ENCODE results near the gene SLAMF7.

The SLAMF7 gene

DNA sequence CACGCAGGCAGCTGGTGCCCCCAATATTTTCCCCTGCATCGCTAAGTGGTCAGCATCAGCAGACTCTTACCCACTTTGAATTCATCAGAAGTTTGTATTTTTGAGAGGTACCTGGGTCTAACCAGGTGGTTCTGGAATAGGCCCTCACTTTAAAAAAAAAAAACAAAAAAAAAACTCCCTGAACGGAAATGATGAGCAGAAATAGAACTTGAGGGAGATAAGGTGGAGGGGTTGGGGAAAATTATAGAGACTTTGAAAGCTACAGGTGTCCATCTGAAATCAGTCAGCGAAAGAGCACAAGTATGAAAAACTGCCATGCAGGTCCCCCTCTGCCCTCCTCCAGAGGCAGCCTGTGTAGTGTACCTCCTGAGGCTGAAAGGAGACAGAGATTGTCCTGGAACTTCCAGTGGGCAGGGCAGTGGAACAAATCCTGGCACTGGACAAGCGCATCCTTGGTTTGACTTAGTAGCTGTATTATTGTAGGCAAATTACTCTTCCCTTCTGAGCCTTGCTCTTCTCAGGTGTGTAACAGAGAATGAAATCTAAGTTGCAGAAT, 1.2 kb downstream of the SLAMF7 start:
- H3K9ac ChIP-seq (ENCODE audit: low read depth, low read length), result no peak overlapping the region
- no peaks in the 10 kb centered on the region for H3K9me3 ChIP-seq (replicated peaks; ENCODE audit: low read length)
- no peak overlapping the region for H3K4me2 ChIP-seq (ENCODE audit: low read length)
- H3K36me3 ChIP-seq (ENCODE audit: insufficient read depth, low read length), result no peaks in the 10 kb centered on the region
- H3K4me1 ChIP-seq (ENCODE audit: control insufficient read depth, insufficient read depth, low read length), result no peaks in the 10 kb centered on the region
- no peaks in the 10 kb centered on the region for H3K27me3 ChIP-seq (ENCODE audit: control insufficient read depth, insufficient read depth, low read length)
- no peak overlapping the region for H3K4me3 ChIP-seq (ENCODE audit: low read length)

DNA sequence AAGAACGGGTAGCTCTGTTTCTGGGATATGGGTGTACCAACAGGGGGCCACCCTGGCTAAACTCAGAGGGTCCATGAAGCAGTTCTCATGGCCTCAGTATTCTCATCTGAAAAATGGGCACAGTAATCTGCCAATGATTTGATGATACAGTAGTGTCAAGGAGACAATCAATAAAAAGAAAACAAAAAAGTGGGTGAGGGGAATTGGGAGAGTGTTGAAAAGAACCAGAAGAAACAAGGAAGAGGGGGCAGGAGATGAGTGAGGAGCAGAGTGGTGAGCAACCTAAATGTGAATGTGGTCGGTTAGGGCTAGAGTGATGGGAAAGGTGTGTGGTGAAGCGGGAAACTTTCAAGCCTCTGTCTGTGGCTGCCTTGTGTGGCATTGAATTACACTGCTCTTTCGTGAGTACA, 2.0 kb downstream of the SLAMF7 start:
- no peaks in the 10 kb centered on the region for H3K4me1 ChIP-seq (ENCODE audit: control insufficient read depth, insufficient read depth, low read length)
- H3K4me3 ChIP-seq (ENCODE audit: low read length), result no peak overlapping the region
- H3K9me3 ChIP-seq (replicated peaks; ENCODE audit: low read length), result no peaks in the 10 kb centered on the region
- H3K27me3 ChIP-seq (ENCODE audit: control insufficient read depth, insufficient read depth, low read length), result no peaks in the 10 kb centered on the region
- no peak overlapping the region for H3K9ac ChIP-seq (ENCODE audit: low read depth, low read length)
- H3K4me2 ChIP-seq (ENCODE audit: low read length), result no peak overlapping the region
- no peaks in the 10 kb centered on the region for H3K36me3 ChIP-seq (ENCODE audit: insufficient read depth, low read length)

DNA sequence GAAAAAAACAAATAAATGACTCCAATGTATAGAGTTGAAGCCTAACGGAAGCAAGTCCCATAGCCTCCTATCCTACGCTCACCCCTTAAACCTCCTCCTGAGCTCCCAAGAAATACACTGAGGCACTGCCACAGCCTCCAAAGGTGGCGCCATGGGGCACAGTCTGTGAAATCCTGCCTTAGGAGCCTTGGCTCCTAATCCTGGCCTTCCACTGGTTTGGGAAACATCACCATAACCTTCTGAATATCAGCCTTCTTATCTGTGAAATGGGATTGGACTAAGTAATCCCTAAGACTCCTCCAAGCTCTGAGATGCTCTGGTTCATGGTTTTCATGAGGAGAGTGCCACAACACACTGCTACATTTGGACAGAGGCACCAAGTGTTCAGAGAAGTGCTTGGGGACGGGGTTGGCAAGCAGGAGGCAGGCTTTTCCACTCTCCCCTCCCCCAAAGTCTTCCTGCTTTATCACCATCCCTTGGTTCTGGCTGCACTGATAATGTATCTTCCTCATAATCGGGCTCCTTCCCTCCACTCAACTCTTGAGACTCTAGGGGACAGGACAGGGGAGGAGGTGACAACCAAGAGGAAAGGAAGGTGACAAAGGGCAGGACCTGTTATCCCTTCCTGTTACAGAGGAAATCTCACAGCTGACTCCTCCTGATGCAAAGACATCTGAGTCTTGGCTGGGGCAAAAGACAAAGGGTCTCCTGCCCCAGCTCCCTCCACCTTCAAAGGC, 2.7 kb downstream of the SLAMF7 start:
- Histone ChIP-seq H3K9ac (ENCODE audit: low read depth, low read length) (no peak overlapping the region), H3K36me3 (ENCODE audit: insufficient read depth, low read length) (no peaks in the 10 kb centered on the region), H3K9me3 (replicated peaks; ENCODE audit: low read length) (no peaks in the 10 kb centered on the region), H3K27me3 (ENCODE audit: control insufficient read depth, insufficient read depth, low read length) (no peaks in the 10 kb centered on the region), H3K4me3 (ENCODE audit: low read length) (no peak overlapping the region), H3K4me1 (ENCODE audit: control insufficient read depth, insufficient read depth, low read length) (no peaks in the 10 kb centered on the region), H3K4me2 (ENCODE audit: low read length) (no peak overlapping the region)

DNA sequence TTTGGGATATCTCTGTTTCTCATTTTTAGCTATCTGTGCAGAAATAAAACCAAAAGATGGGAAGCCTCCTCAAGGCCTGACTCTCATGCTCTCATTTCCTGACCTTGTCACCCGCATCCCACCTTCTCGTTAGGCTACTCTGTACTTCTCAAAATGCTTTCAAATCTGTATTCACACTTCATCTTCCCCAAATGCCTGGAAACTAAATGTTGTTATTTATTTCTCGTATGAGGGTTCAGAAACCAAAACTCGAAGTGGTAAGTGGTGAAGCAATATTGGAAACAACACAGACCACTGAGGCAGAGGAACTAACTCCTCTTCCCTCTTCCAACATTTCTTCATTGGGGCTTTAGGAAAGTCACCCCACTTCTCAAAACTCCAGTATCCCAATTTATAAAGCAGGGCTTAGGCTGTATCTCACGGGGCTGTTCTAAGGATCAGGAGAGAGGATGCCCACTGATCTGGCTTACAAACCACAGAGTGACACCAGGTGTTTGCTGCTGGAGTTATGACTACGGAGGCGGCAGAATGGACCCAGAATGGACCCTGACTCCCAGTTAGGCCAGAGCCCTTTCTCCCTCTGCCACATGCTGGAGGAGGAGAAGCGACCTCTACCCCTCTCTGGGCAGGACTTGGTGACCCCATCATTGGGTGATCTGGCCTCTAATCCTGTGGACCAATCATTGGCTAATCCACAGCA, 3.5 kb downstream of the SLAMF7 start:
- Histone ChIP-seq H3K9me3 (replicated peaks; ENCODE audit: low read length) (no peaks in the 10 kb centered on the region), H3K9ac (ENCODE audit: low read depth, low read length) (no peak overlapping the region), H3K4me3 (ENCODE audit: low read length) (no peak overlapping the region), H3K27me3 (ENCODE audit: control insufficient read depth, insufficient read depth, low read length) (no peaks in the 10 kb centered on the region), H3K4me2 (ENCODE audit: low read length) (no peak overlapping the region), H3K4me1 (ENCODE audit: control insufficient read depth, insufficient read depth, low read length) (no peaks in the 10 kb centered on the region), H3K36me3 (ENCODE audit: insufficient read depth, low read length) (no peaks in the 10 kb centered on the region)

DNA sequence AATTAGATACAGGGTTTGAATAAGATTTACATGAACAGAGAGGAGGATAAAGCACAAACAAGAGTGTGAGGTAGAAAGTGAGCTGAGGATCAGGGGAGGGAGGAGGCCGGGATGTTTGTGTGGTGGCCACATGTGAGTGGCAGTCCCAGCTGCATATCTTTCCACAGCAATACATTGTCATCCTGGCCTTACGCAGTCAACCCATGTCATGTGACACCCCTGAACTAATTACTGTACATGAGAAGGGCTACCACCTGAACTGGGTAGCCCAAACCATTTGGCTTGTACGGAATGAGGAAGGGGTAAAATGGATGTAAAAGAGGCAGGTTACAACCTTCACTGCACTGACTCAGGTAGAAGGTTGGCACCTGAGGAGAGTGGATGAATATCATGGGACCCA, 4.2 kb downstream of the SLAMF7 start:
- no peaks in the 10 kb centered on the region for H3K4me1 ChIP-seq (ENCODE audit: control insufficient read depth, insufficient read depth, low read length)
- H3K9ac ChIP-seq (ENCODE audit: low read depth, low read length), result no peak overlapping the region
- H3K4me2 ChIP-seq (ENCODE audit: low read length), result no peak overlapping the region
- H3K27me3 ChIP-seq (ENCODE audit: control insufficient read depth, insufficient read depth, low read length), result no peaks in the 10 kb centered on the region
- no peaks in the 10 kb centered on the region for H3K36me3 ChIP-seq (ENCODE audit: insufficient read depth, low read length)
- no peak overlapping the region for H3K4me3 ChIP-seq (ENCODE audit: low read length)
- H3K9me3 ChIP-seq (replicated peaks; ENCODE audit: low read length), result no peaks in the 10 kb centered on the region

DNA sequence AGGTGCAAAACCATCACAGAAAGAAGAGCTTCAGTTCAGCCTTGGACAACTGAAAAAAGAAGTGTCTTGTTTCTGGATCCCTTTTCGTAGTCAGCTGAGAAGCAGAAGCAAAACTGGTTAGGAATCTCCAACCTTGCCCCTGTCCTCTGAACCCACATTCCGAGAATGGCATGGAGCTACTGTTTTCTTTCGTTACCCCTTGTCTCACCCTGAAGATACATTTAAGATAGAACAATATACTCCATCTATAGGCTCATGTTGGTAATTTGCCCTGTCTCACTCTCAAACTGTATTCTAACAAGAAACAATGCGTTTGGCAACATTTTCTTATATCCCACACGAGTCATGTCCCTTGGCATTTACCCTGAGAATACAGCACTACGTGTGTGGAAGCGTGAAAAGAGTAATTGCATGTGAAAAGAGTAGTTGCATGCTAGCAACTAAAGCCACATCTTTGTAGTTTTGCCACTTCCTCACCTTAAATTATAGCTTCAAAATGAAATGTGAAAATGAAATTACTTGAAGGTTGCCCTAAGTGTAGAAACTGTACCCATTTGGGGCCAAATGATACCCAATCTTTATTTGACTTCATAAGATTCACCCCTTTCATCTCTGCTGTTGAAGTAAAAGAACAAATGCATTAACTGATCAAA, 5.3 kb downstream of the SLAMF7 start:
- no peaks in the 10 kb centered on the region for H3K36me3 ChIP-seq (ENCODE audit: insufficient read depth, low read length)
- no peaks in the 10 kb centered on the region for H3K9me3 ChIP-seq (replicated peaks; ENCODE audit: low read length)
- no peak overlapping the region for H3K4me2 ChIP-seq (ENCODE audit: low read length)
- no peak overlapping the region for H3K4me3 ChIP-seq (ENCODE audit: low read length)
- no peaks in the 10 kb centered on the region for H3K4me1 ChIP-seq (ENCODE audit: control insufficient read depth, insufficient read depth, low read length)
- no peaks in the 10 kb centered on the region for H3K27me3 ChIP-seq (ENCODE audit: control insufficient read depth, insufficient read depth, low read length)
- H3K9ac ChIP-seq (ENCODE audit: low read depth, low read length), result no peak overlapping the region

DNA sequence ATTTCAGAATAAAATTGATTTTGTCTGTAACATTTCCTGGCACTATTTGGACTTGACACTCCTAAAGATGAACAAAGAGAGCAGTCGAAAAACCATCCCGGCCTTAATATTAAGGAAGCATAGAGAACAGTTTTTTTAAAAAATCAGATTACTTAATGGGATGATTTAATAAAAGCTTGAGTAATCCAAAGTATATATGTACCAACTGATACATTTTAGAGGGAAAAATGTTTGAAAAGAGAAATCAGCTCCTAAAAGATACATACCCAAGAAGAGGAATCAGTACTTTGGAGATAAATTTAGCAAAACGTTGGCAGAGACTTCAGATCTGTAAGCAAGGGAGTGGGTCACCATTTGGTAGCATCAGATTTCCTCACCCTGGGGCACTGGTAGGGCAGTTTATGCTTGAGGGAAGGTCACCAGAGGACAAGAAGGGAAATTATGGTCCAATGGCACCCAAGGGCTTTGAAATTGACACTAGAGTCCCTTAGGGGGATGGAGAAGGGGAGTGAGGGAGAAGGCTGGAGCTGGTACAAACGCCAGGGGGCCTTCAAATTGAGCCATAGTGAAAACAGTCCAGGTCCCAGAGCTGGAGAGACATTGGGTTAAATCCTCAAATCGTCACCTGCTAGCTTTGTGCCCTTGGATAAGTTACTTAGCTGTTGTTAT, 5.9 kb downstream of the SLAMF7 start:
- Histone ChIP-seq H3K4me3 (ENCODE audit: low read length) (no peak overlapping the region), H3K36me3 (ENCODE audit: insufficient read depth, low read length) (no peaks in the 10 kb centered on the region), H3K4me2 (ENCODE audit: low read length) (no peak overlapping the region), H3K9ac (ENCODE audit: low read depth, low read length) (no peak overlapping the region), H3K27me3 (ENCODE audit: control insufficient read depth, insufficient read depth, low read length) (no peaks in the 10 kb centered on the region), H3K4me1 (ENCODE audit: control insufficient read depth, insufficient read depth, low read length) (no peaks in the 10 kb centered on the region), H3K9me3 (replicated peaks; ENCODE audit: low read length) (no peaks in the 10 kb centered on the region)

DNA sequence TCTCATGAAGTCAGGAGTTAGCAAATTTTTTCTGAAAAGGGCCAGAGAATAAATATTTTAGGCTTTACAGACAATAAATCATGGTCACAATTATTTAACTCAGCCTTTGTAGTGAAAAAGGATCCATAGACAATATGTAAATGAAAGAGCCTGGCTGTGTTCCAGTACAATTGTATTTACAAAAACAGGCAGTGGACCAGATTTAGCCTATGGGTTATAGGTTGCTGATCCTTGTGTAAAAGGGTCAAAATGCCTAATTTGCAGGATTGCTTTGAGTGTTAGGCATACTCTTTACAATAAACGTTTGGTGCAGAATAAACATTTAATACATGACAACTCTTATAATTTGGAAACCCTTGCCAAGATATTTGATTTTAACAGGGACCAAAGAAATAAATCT, 6.5 kb downstream of the SLAMF7 start:
- no peaks in the 10 kb centered on the region for H3K27me3 ChIP-seq (ENCODE audit: control insufficient read depth, insufficient read depth, low read length)
- no peaks in the 10 kb centered on the region for H3K36me3 ChIP-seq (ENCODE audit: insufficient read depth, low read length)
- H3K4me2 ChIP-seq (ENCODE audit: low read length), result no peak overlapping the region
- no peak overlapping the region for H3K9ac ChIP-seq (ENCODE audit: low read depth, low read length)
- no peaks in the 10 kb centered on the region for H3K4me1 ChIP-seq (ENCODE audit: control insufficient read depth, insufficient read depth, low read length)
- H3K9me3 ChIP-seq (replicated peaks; ENCODE audit: low read length), result no peaks in the 10 kb centered on the region
- no peak overlapping the region for H3K4me3 ChIP-seq (ENCODE audit: low read length)

DNA sequence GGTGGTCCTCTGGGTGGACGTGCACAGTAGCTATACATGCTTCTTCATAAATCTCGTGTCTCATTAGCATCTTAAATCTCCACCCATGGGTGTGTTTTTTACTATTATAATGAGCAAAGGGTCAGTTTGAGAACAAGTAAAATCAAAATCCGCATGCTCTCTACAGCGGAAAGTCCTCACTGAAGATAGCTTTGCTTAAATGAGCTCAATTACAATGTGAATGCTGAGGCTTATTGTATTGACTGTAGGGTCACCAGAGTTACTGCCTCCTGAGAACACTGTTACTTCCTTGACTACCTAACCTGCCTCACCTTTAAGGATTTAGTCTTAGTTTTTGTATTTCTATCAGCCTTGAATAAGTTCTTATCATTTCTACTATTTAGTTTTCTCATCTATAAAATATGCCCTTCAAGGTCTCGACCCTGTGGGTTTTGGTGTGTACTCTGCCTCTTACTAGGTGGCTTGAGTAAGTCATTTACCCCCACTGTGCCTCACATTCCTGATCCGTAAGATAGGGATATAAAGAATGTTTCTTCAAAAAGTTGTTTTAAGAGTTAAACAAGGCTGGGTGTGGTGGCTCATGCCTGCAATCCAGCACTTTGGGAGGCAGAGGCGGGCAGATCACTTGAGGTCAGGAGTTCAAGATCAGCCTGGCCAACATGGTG, 7.9 kb downstream of the SLAMF7 start:
- H3K4me3 ChIP-seq (ENCODE audit: low read length), result no peak overlapping the region
- H3K4me1 ChIP-seq (ENCODE audit: control insufficient read depth, insufficient read depth, low read length), result no peaks in the 10 kb centered on the region
- H3K36me3 ChIP-seq (ENCODE audit: insufficient read depth, low read length), result no peaks in the 10 kb centered on the region
- H3K9me3 ChIP-seq (replicated peaks; ENCODE audit: low read length), result no peaks in the 10 kb centered on the region
- H3K4me2 ChIP-seq (ENCODE audit: low read length), result no peak overlapping the region
- no peak overlapping the region for H3K9ac ChIP-seq (ENCODE audit: low read depth, low read length)
- H3K27me3 ChIP-seq (ENCODE audit: control insufficient read depth, insufficient read depth, low read length), result peaks cover 3% of the 10 kb centered on the region

DNA sequence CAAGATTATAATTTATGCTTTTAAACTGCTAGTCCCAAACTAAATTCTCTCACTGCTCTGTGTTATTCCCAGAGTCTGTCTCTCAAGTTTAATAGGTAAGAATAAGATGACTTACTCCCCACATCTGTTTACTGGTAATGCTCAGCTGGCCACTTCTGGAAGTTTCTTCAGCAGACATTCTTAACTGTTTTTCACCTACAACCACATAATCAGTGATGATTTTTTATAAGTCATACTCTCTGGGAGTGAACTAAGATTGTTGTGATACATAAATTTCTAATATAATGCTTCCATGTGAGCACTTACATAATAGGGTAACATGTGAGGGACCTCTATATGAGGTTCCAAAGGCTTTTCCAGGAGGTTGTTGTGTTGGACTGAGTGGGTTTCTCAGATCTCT, 8.7 kb downstream of the SLAMF7 start:
- H3K27me3 ChIP-seq (ENCODE audit: control insufficient read depth, insufficient read depth, low read length), result peaks cover 3% of the 10 kb centered on the region
- H3K9me3 ChIP-seq (replicated peaks; ENCODE audit: low read length), result no peaks in the 10 kb centered on the region
- no peak overlapping the region for H3K4me2 ChIP-seq (ENCODE audit: low read length)
- H3K4me3 ChIP-seq (ENCODE audit: low read length), result no peak overlapping the region
- H3K4me1 ChIP-seq (ENCODE audit: control insufficient read depth, insufficient read depth, low read length), result no peaks in the 10 kb centered on the region
- H3K9ac ChIP-seq (ENCODE audit: low read depth, low read length), result no peak overlapping the region
- H3K36me3 ChIP-seq (ENCODE audit: insufficient read depth, low read length), result no peaks in the 10 kb centered on the region
